HCT116 (cell line): Measurements from ENCODE around the gene FBXO47. TPM values are rescaled to one million over a fixed set of nuclear protein-coding genes. Genes with fewer than 3 reads are reported as not detected.

ENCODE experiments used
- ATAC-seq: fragments of 200-7000 bp; cut with Tn5 transposase; 2 replicates; pipeline ENCODE4 v1.9.1; 2020; ENCODE audit warnings: mild to moderate bottlenecking, moderate library complexity
- BruUV-seq: library from RNA; stranded (reverse); fragments of 400-500 nt; replicated peaks from 2 replicates; lab custom pipeline; 2021; lab: Mats Ljungman, UMichigan
- CTCF ChIA-PET: fragments of 300-600 bp; sonication (Branson Sonifier 250); formaldehyde crosslinking; loops from one replicate; lab custom pipeline; 2021; ENCODE audit warnings: antibody characterized with exemption; lab: Charles Lee
- POLR2A ChIA-PET: fragments of 300-600, 350-600 bp; sonication (Branson Sonifier 250); formaldehyde crosslinking; loops from one replicate; lab custom pipeline; 2021; ENCODE audit warnings: antibody characterized with exemption; lab: Charles Lee
- RAD21 ChIA-PET, 2 experiments: fragments of 300-600 bp; sonication (Branson Sonifier 250); formaldehyde crosslinking; loops; one replicate each; lab custom pipeline; 2023; ENCODE audit warnings: low total read pairs in 2 of 2; ENCODE audit not compliant: uncharacterized antibody in 2 of 2, unreplicated experiment in 2 of 2, low non-redundant PET in 1 of 2; lab: Charles Lee
- DNase-seq: peaks from one replicate; pipeline ENCODE4 v3.0.0-alpha.2; 2010; ENCODE audit warnings: low read depth, low spot score
- H2AFZ ChIP-seq: fragments of 200-600 bp; shearing (Covaris generic), sonication (generic); 2 replicates; pipeline ENCODE4 v1.6.1; 2017; ENCODE audit warnings: low read depth, mixed run types, mixed read lengths, antibody characterized with exemption, low read length; ENCODE audit not compliant: poor library complexity, severe bottlenecking
- H3K27ac ChIP-seq: 2 replicates; pipeline ENCODE4 v1.5.1; 2012; ENCODE audit warnings: low read depth, low read length
- H3K27me3 ChIP-seq: fragments of 200-600 bp; sonication (generic); 2 replicates; pipeline ENCODE4 v1.6.1; 2016; ENCODE audit warnings: mixed run types, low read length, mixed read lengths; ENCODE audit not compliant: insufficient read depth
- H3K36me3 ChIP-seq, 2 experiments: fragments of 200-500 bp in 1 of 2; fragments of 200-600 bp in 1 of 2; sonication (Bioruptor generic) in 1 of 2; sonication (generic) in 1 of 2; 2 replicates each; pipeline versions ENCODE4 v1.5.1 to v1.6.1; 2014 to 2016; ENCODE audit warnings: low read length in 2 of 2, inconsistent platforms in 1 of 2, mixed read lengths in 1 of 2, mixed run types in 1 of 2; ENCODE audit not compliant: insufficient read depth in 2 of 2, control insufficient read depth in 1 of 2
- H3K4me1 ChIP-seq, 2 experiments: fragments of 200-600 bp in 1 of 2; sonication (generic) in 1 of 2; 2 replicates each; pipeline versions ENCODE4 v1.5.1 to v1.6.1; 2012 to 2017; ENCODE audit warnings: low read length in 2 of 2, inconsistent platforms in 1 of 2, mild to moderate bottlenecking in 1 of 2, mixed read lengths in 1 of 2, mixed run types in 1 of 2, moderate library complexity in 1 of 2; ENCODE audit not compliant: insufficient read depth in 2 of 2, control insufficient read depth in 1 of 2
- H3K4me2 ChIP-seq: fragments of 200-600 bp; sonication (generic); 2 replicates; pipeline ENCODE4 v1.6.1; 2017; ENCODE audit warnings: mixed run types, low read length, mixed read lengths
- H3K4me3 ChIP-seq, 2 experiments: fragments of 200-600 bp in 1 of 2; sonication (generic) in 1 of 2; replicated peaks in 1 of 2; 2 replicates each; pipeline ENCODE4 v1.5.1; 2011 to 2016; ENCODE audit warnings: low read length in 2 of 2, control low read depth in 1 of 2, low read depth in 1 of 2, mild to moderate bottlenecking in 1 of 2, mixed read lengths in 1 of 2, mixed run types in 1 of 2
- H3K79me2 ChIP-seq: fragments of 200-600 bp; sonication (generic); 2 replicates; pipeline ENCODE4 v1.6.1; 2017; ENCODE audit warnings: mild to moderate bottlenecking, mixed run types, low read length, moderate library complexity, mixed read lengths; ENCODE audit not compliant: insufficient read depth
- H3K9ac ChIP-seq: fragments of 200-600 bp; sonication (generic); 2 replicates; pipeline ENCODE4 v1.6.1; 2016; ENCODE audit warnings: low read length, mixed read lengths
- H3K9me2 ChIP-seq: fragments of 200-600 bp; sonication (generic), shearing (Covaris generic); 2 replicates; pipeline ENCODE4 v1.6.1; 2017; ENCODE audit warnings: mixed run types, mild to moderate bottlenecking, moderate library complexity; ENCODE audit not compliant: insufficient read depth
- H3K9me3 ChIP-seq, 2 experiments: fragments of 200-500 bp in 1 of 2; fragments of 200-600 bp in 1 of 2; sonication (Bioruptor generic) in 1 of 2; sonication (generic) in 1 of 2; 2 replicates each; pipeline ENCODE4 v1.6.1; 2014 to 2017; ENCODE audit warnings: low read length in 2 of 2, mixed read lengths in 2 of 2, inconsistent platforms in 1 of 2, low read depth in 1 of 2, mild to moderate bottlenecking in 1 of 2, mixed run types in 1 of 2, moderate library complexity in 1 of 2; ENCODE audit not compliant: control insufficient read depth in 1 of 2, insufficient read depth in 1 of 2
- H4K20me1 ChIP-seq: fragments of 200-600 bp; sonication (generic), shearing (Covaris generic); 2 replicates; pipeline ENCODE4 v1.6.1; 2017; ENCODE audit warnings: mixed run types, mild to moderate bottlenecking, moderate library complexity; ENCODE audit not compliant: insufficient read depth
- CBX3 ChIP-seq: IDR thresholded peaks from 2 replicates; pipeline ENCODE4 v1.6.1; 2012; ENCODE audit warnings: low read depth
- EGR1 ChIP-seq: IDR thresholded peaks from 2 replicates; pipeline ENCODE4 v1.6.1; 2012; ENCODE audit warnings: low read depth
- ELF1 ChIP-seq: IDR thresholded peaks from 2 replicates; pipeline ENCODE4 v1.6.1; 2012; ENCODE audit warnings: low read depth, borderline replicate concordance
- FOSL1 ChIP-seq: IDR thresholded peaks from 2 replicates; pipeline ENCODE4 v1.6.1; 2012; ENCODE audit warnings: low read depth
- JUND ChIP-seq: IDR thresholded peaks from 2 replicates; pipeline ENCODE4 v1.6.1; 2012
- POLR2A ChIP-seq: IDR thresholded peaks from 2 replicates; pipeline ENCODE4 v1.7.0; 2011; ENCODE audit warnings: borderline replicate concordance; ENCODE audit not compliant: insufficient read depth, insufficient read length; ENCODE audit errors: extremely low read depth
- POLR2AphosphoS5 ChIP-seq: IDR thresholded peaks from 2 replicates; pipeline ENCODE4 v1.6.1; 2011; ENCODE audit warnings: mild to moderate bottlenecking, low read depth, low read length, moderate library complexity
- SRF ChIP-seq: IDR thresholded peaks from 2 replicates; pipeline ENCODE4 v1.6.1; 2012; ENCODE audit warnings: low read depth
- TCF7L2 ChIP-seq: IDR thresholded peaks from 2 replicates; pipeline ENCODE4 v1.7.0; 2011; ENCODE audit warnings: borderline replicate concordance, inconsistent platforms; ENCODE audit not compliant: insufficient read depth, insufficient read length; ENCODE audit errors: extremely low read depth
- ZFX ChIP-seq: fragments of 450-650 bp; IDR thresholded peaks from 2 replicates; pipeline ENCODE4 v1.6.1; 2017
- ZNF274 ChIP-seq: fragments of 200-500 bp; sonication (Bioruptor generic); IDR thresholded peaks from 2 replicates; pipeline ENCODE4 v1.6.1; 2014; ENCODE audit warnings: mild to moderate bottlenecking, low read depth, low read length, inconsistent platforms
- intact Hi-C: fragments of 100-400 bp; cut with micrococcal nuclease; formaldehyde crosslinking; loops from 2 replicates; pipeline ENCODE4 v1.10.0; 2022
- total RNA-seq: library from RNA; stranded (reverse); gene quantifications from one replicate; pipeline ENCODE4 v1.2.1, GENCODE V29; 2021; ENCODE audit not compliant: unreplicated experiment
- TF ChIP-seq, protein P1 (sequence below), 3 experiments: fragments of 200-600 bp in 1 of 3; sonication (generic) in 1 of 3; IDR thresholded peaks in 2 of 3; conservative IDR thresholded peaks in 1 of 3; 2 replicates each; pipeline ENCODE4 v1.5.1; 2012 to 2017; ENCODE audit warnings: low read depth in 2 of 3, low read length in 2 of 3, antibody characterized with exemption in 1 of 3, borderline replicate concordance in 1 of 3, control low read depth in 1 of 3, mild to moderate bottlenecking in 1 of 3, mixed read lengths in 1 of 3, mixed run types in 1 of 3, moderate library complexity in 1 of 3; ENCODE audit not compliant: insufficient read depth in 1 of 3
- TF ChIP-seq, protein P2 (sequence below): IDR thresholded peaks from 2 replicates; pipeline ENCODE4 v1.6.1; 2011; ENCODE audit warnings: mild to moderate bottlenecking, low read length, moderate library complexity; ENCODE audit not compliant: insufficient replicate concordance; ENCODE audit errors: extremely low read depth

FBXO47 gene
- total RNA-seq, 1 experiment from 2014 or later = not detected

DNA sequence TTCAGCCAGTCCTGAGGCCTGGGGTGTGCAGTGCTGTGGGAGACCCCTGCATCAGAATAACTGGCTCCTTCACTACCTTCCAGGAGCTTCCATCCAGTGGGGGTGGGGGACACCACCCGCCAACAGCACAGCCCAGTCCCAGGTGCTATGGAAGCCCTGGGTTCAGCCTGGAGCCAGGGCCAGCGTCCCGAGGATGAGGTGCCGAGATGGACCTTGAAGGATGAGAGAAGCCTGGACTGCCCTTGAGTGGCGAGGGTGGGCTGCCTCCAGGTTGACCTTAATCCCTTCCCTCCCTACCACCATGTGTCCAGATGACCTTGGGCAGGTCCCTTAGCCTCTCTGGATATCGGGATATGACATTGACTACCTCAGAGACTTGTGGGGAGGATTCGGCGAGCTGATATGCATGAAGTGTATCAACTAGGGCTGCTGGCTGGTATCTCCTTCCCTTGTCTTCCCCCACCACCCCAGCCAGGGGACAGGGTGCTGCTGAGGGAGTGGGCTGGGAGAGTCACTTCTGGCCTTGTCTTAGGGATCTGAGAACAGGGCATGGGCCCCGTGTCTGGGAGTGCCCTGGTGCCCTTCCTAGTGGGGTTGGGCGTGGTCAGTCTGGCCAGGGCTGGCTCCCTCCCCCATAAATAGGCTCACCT is 56.0 kb downstream of the FBXO47 start:
- H3K36me3 ChIP-seq = peaks cover 0 to 16% of the 10 kb centered on the region in 2 experiments; a peak in 2 of 4 replicates
- H3K9me2 ChIP-seq = no peaks in the 10 kb centered on the region
- H3K4me1 ChIP-seq = no peaks in the 10 kb centered on the region
- H3K79me2 ChIP-seq = peaks cover 33% of the 10 kb centered on the region; the same call in 1 of the 2 replicates
- no peaks in the 10 kb centered on the region for H3K9me3 ChIP-seq
- no peaks in the 10 kb centered on the region for H3K27me3 ChIP-seq
- H3K27ac ChIP-seq = no peak overlapping the region
- TF ChIP-seq, protein P1, sequence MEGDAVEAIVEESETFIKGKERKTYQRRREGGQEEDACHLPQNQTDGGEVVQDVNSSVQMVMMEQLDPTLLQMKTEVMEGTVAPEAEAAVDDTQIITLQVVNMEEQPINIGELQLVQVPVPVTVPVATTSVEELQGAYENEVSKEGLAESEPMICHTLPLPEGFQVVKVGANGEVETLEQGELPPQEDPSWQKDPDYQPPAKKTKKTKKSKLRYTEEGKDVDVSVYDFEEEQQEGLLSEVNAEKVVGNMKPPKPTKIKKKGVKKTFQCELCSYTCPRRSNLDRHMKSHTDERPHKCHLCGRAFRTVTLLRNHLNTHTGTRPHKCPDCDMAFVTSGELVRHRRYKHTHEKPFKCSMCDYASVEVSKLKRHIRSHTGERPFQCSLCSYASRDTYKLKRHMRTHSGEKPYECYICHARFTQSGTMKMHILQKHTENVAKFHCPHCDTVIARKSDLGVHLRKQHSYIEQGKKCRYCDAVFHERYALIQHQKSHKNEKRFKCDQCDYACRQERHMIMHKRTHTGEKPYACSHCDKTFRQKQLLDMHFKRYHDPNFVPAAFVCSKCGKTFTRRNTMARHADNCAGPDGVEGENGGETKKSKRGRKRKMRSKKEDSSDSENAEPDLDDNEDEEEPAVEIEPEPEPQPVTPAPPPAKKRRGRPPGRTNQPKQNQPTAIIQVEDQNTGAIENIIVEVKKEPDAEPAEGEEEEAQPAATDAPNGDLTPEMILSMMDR (IDR thresholded peaks at IDR 0.05 in 2 of 3, conservative IDR thresholded peaks at IDR 0.05 in 1 of 3; ENCODE audit: borderline replicate concordance in 1 of 3, insufficient read depth in 1 of 3, low read depth in 2 of 3, low read length in 2 of 3) = no peak
- TF ChIP-seq ELF1 = no peak
- no peak for TF ChIP-seq TCF7L2
- TF ChIP-seq, all 23 proteins: peak for 0
- RAD21 ChIA-PET = no interaction called here
- DNase-seq (no peak), ATAC-seq (no peak)
- Histone ChIP-seq H3K4me2 (no peak overlapping the region), H3K4me3 (no peak overlapping the region), H3K9ac (no peak overlapping the region), H2AFZ (no peak overlapping the region), H4K20me1 (no peaks in the 10 kb centered on the region)
- intact Hi-C loops = no loop called here
- CTCF ChIA-PET = no interaction called here
- BruUV-seq = no TSS peak
- POLR2A ChIA-PET = no interaction called here

DNA sequence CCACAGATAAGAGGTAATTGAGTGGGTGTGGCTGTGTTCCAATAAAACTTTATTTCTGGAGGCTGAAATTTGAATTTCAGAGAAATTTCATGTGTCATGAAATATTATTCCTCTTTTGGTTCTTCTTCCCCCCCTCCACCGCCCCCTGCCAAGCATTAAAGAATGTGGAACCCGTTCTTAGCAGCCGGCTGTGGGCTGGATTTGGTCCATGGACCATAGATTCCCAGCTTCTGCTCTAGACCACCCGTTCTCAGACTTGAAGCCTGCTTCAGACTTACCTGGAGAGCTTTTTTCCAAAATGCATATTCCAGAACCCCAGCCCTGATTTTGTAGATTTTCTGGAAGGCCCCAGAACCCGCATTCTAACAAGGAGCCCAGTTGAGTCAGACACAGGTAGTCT is 56.9 kb downstream of the FBXO47 start:
- H4K20me1 ChIP-seq = no peaks in the 10 kb centered on the region
- H2AFZ ChIP-seq = no peak overlapping the region
- H3K9ac ChIP-seq = no peak overlapping the region
- ChIA-PET CTCF (no interaction called here), POLR2A (no interaction called here), RAD21 (no interaction called here)
- no peak overlapping the region for H3K27ac ChIP-seq
- no peak overlapping the region for H3K4me2 ChIP-seq
- H3K9me2 ChIP-seq = no peaks in the 10 kb centered on the region
- H3K27me3 ChIP-seq = no peaks in the 10 kb centered on the region
- BruUV-seq = no TSS peak
- no peaks in the 10 kb centered on the region for H3K4me1 ChIP-seq
- no peak overlapping the region for H3K4me3 ChIP-seq
- H3K36me3 ChIP-seq = peaks cover 0 to 13% of the 10 kb centered on the region in 2 experiments; a peak in 2 of 4 replicates
- H3K79me2 ChIP-seq = peaks cover 41% of the 10 kb centered on the region
- ATAC-seq (no peak), DNase-seq (no peak)
- intact Hi-C loops = no loop called here
- H3K9me3 ChIP-seq = no peaks in the 10 kb centered on the region
- TF ChIP-seq CBX3 (no peak), TCF7L2 (no peak), JUND (no peak), POLR2AphosphoS5 (no peak), FOSL1 (no peak), SRF (no peak), POLR2A (no peak), ZFX (no peak), EGR1 (no peak), ZNF274 (no peak), ELF1 (no peak)
- TF ChIP-seq, protein P2, sequence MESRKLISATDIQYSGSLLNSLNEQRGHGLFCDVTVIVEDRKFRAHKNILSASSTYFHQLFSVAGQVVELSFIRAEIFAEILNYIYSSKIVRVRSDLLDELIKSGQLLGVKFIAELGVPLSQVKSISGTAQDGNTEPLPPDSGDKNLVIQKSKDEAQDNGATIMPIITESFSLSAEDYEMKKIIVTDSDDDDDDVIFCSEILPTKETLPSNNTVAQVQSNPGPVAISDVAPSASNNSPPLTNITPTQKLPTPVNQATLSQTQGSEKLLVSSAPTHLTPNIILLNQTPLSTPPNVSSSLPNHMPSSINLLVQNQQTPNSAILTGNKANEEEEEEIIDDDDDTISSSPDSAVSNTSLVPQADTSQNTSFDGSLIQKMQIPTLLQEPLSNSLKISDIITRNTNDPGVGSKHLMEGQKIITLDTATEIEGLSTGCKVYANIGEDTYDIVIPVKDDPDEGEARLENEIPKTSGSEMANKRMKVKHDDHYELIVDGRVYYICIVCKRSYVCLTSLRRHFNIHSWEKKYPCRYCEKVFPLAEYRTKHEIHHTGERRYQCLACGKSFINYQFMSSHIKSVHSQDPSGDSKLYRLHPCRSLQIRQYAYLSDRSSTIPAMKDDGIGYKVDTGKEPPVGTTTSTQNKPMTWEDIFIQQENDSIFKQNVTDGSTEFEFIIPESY = no peak
- TF ChIP-seq, protein P1 (IDR thresholded peaks at IDR 0.05 in 2 of 3, conservative IDR thresholded peaks at IDR 0.05 in 1 of 3; ENCODE audit: borderline replicate concordance in 1 of 3, insufficient read depth in 1 of 3, low read depth in 2 of 3, low read length in 2 of 3) = no peak
